ENCODE measurements around the gene LAMC1.

The LAMC1 gene

GRCh38 chr1:182998482-182998881 lies 24.7 kb upstream of the LAMC1 start:
- no peak for DNase-seq
- Mint-ChIP-seq H3K36me3 (ENCODE audit: low read depth) (no peaks in the 10 kb centered on the region), H3K4me3 (no peak overlapping the region), H3K4me1 (peaks cover 4% of the 10 kb centered on the region), H3K27me3 (ENCODE audit: low read depth, poor library complexity) (no peaks in the 10 kb centered on the region), H3K27ac (no peak overlapping the region), H3K9me3 (no peaks in the 10 kb centered on the region)
- no peak for TF ChIP-seq CTCF (IDR thresholded peaks at IDR 0.05)

GRCh38 chr1:183000167-183000962 lies 22.9 kb upstream of the LAMC1 start:
- no peak for DNase-seq
- no peak overlapping the region for H3K27ac Mint-ChIP-seq
- H3K27me3 Mint-ChIP-seq (ENCODE audit: low read depth, poor library complexity), result no peaks in the 10 kb centered on the region

GRCh38 chr1:183002267-183002666 lies 21.0 kb upstream of the LAMC1 start:
- Mint-ChIP-seq H3K27ac (no peak overlapping the region), H3K4me1 (peaks cover 4% of the 10 kb centered on the region), H3K27me3 (ENCODE audit: low read depth, poor library complexity) (no peaks in the 10 kb centered on the region), H3K4me3 (no peak overlapping the region), H3K36me3 (ENCODE audit: low read depth) (no peaks in the 10 kb centered on the region), H3K9me3 (peaks cover 4% of the 10 kb centered on the region)
- DNase-seq, result no peak
- no peak for TF ChIP-seq CTCF (IDR thresholded peaks at IDR 0.05)

More at GRCh38 chr1:183000167-183000962, 22.9 kb upstream of the LAMC1 start:
- Mint-ChIP-seq H3K4me3 (no peak overlapping the region), H3K9me3 (no peaks in the 10 kb centered on the region), H3K36me3 (ENCODE audit: low read depth) (no peaks in the 10 kb centered on the region), H3K4me1 (peaks cover 4% of the 10 kb centered on the region)
- no peak for TF ChIP-seq CTCF (IDR thresholded peaks at IDR 0.05)

- Mint-ChIP-seq H3K36me3 (ENCODE audit: low read depth) (no peaks in the 10 kb centered on the region), H3K4me3 (no peak overlapping the region), H3K27ac (no peak overlapping the region), H3K9me3 (peaks cover 4% of the 10 kb centered on the region), H3K4me1 (peaks cover 4% of the 10 kb centered on the region), H3K27me3 (ENCODE audit: low read depth, poor library complexity) (no peaks in the 10 kb centered on the region)
- no peak for DNase-seq
- TF ChIP-seq CTCF (IDR thresholded peaks at IDR 0.05), result no peak
Measured at GRCh38 chr1:183002797-183003196, 20.4 kb upstream of the LAMC1 start.

GRCh38 chr1:183003203-183003602 lies 20.0 kb upstream of the LAMC1 start:
- Mint-ChIP-seq H3K27ac (no peak overlapping the region), H3K9me3 (peaks cover 4% of the 10 kb centered on the region), H3K4me1 (peaks cover 4% of the 10 kb centered on the region), H3K27me3 (ENCODE audit: low read depth, poor library complexity) (no peaks in the 10 kb centered on the region), H3K36me3 (ENCODE audit: low read depth) (no peaks in the 10 kb centered on the region), H3K4me3 (no peak overlapping the region)
- TF ChIP-seq CTCF (IDR thresholded peaks at IDR 0.05), result no peak
- no peak for DNase-seq

- H3K27me3 Mint-ChIP-seq (ENCODE audit: low read depth, poor library complexity), result no peaks in the 10 kb centered on the region
- no peak for DNase-seq
- H3K9me3 Mint-ChIP-seq, result peaks cover 4% of the 10 kb centered on the region
- peaks cover 4% of the 10 kb centered on the region for H3K4me1 Mint-ChIP-seq
- H3K36me3 Mint-ChIP-seq (ENCODE audit: low read depth), result no peaks in the 10 kb centered on the region
- no peak for TF ChIP-seq CTCF (IDR thresholded peaks at IDR 0.05)
- no peak overlapping the region for H3K4me3 Mint-ChIP-seq
- no peak overlapping the region for H3K27ac Mint-ChIP-seq
Measured at GRCh38 chr1:183004141-183004540, 19.1 kb upstream of the LAMC1 start.

All from nephron progenitor cell (in vitro differentiated cells).